Hepatocyte (in vitro differentiated cells): Measurements from ENCODE around the gene MTURN. TPM values are rescaled to one million over a fixed set of nuclear protein-coding genes. Genes with fewer than 3 reads are reported as not detected.
"Not testable (repeated sequence)": the region's sequence is repeated elsewhere in the genome, so short reads cannot be mapped to it uniquely, and the experiment has no call there.

Experiments used
- DNase-seq: peaks from one replicate; pipeline ENCODE4 v3.0.0-alpha.2; 2016; ENCODE audit warnings: low spot score
- H2AFZ ChIP-seq: fragments of 200-600 bp; sonication (generic); 2 replicates; pipeline ENCODE4 v1.6.0; 2016; ENCODE audit warnings: antibody characterized with exemption, mild to moderate bottlenecking
- H3K27ac ChIP-seq: fragments of 200-600 bp; sonication (generic); 2 replicates; pipeline ENCODE4 v1.5.1; 2016; ENCODE audit warnings: mild to moderate bottlenecking
- H3K27me3 ChIP-seq: fragments of 200-600 bp; sonication (generic); 2 replicates; pipeline ENCODE4 v1.6.1; 2016
- H3K36me3 ChIP-seq: fragments of 200-600 bp; sonication (generic); replicated peaks from 2 replicates; pipeline ENCODE4 v1.5.1; 2016; ENCODE audit warnings: low read depth; ENCODE audit not compliant: insufficient read depth
- H3K4me1 ChIP-seq: fragments of 200-600 bp; sonication (generic); 2 replicates; pipeline ENCODE4 v1.5.1; 2016; ENCODE audit warnings: mild to moderate bottlenecking, moderate library complexity; ENCODE audit not compliant: insufficient read depth
- H3K4me2 ChIP-seq: fragments of 200-600 bp; sonication (generic); 2 replicates; pipeline ENCODE4 v1.6.0; 2016
- H3K4me3 ChIP-seq: fragments of 200-600 bp; sonication (generic); 2 replicates; pipeline ENCODE4 v1.5.1; 2016; ENCODE audit warnings: mild to moderate bottlenecking
- H3K79me2 ChIP-seq: fragments of 200-600 bp; sonication (generic); 2 replicates; pipeline ENCODE4 v1.6.0; 2017; ENCODE audit warnings: mild to moderate bottlenecking
- H3K9me2 ChIP-seq: fragments of 200-600 bp; sonication (generic); replicated peaks from 2 replicates; pipeline ENCODE4 v1.6.0; 2017; ENCODE audit warnings: mild to moderate bottlenecking; ENCODE audit not compliant: insufficient read depth
- H3K9me3 ChIP-seq: fragments of 200-600 bp; sonication (generic); 2 replicates; pipeline ENCODE4 v1.5.1; 2016; ENCODE audit warnings: low read depth, mild to moderate bottlenecking
- H4K20me1 ChIP-seq: fragments of 200-600 bp; sonication (generic); 2 replicates; pipeline ENCODE4 v1.6.0; 2016; ENCODE audit warnings: mild to moderate bottlenecking; ENCODE audit not compliant: insufficient read depth, poor library complexity, severe bottlenecking
- CTCF ChIP-seq: fragments of 200-600 bp; sonication (generic); IDR thresholded peaks from 2 replicates; pipeline ENCODE4 v1.5.1; 2016; ENCODE audit warnings: antibody characterized with exemption, mild to moderate bottlenecking; ENCODE audit not compliant: poor library complexity
- EZH2 ChIP-seq: fragments of 200-600 bp; sonication (generic); IDR thresholded peaks from 2 replicates; pipeline ENCODE4 v1.6.1; 2016; ENCODE audit warnings: antibody characterized with exemption, mild to moderate bottlenecking, borderline replicate concordance
- EZH2phosphoT487 ChIP-seq: fragments of 200-600 bp; sonication (generic); IDR thresholded peaks from one replicate; pipeline ENCODE4 v1.6.1; 2018; ENCODE audit warnings: antibody characterized with exemption, mild to moderate bottlenecking, low read depth, moderate library complexity; ENCODE audit not compliant: unreplicated experiment, severe bottlenecking
- WGBS: methylation state at CpG from one replicate; pipeline ENCODE4 v1.1.6; 2016; ENCODE audit warnings: low lambda C conversion rate; ENCODE audit errors: missing lambda C conversion rate; 5-methylcytosine and 5-hydroxymethylcytosine counted together
- polyA plus RNA-seq: library from polyadenylated mRNA; unstranded; fragments of >200 nt; fragmentation: Nextera tagmentation; extraction: Ambion mirVana; gene quantifications from 2 replicates; pipeline ENCODE4 v1.2.1, GENCODE V29; 2016
- total RNA-seq: library from RNA; depleted of rRNA; stranded (reverse); fragments of >200 nt; gene quantifications from 2 replicates; pipeline ENCODE4 v1.2.3, GENCODE V29; 2014

Gene MTURN
- total and polyA plus RNA-seq, 2 experiments from 2014 or later: 4.5 to 14.5 TPM

- Histone ChIP-seq H3K4me1 (no peaks in the 10 kb centered on the region), H3K27ac (no peak overlapping the region), H3K9me3 (no peaks in the 10 kb centered on the region), H2AFZ (no peak overlapping the region), H3K4me3 (no peak overlapping the region), H3K36me3 (no peaks in the 10 kb centered on the region), H3K79me2 (no peaks in the 10 kb centered on the region), H3K9me2 (no peaks in the 10 kb centered on the region), H3K27me3 (no peaks in the 10 kb centered on the region), H3K4me2 (no peak overlapping the region), H4K20me1 (no peaks in the 10 kb centered on the region)
- TF ChIP-seq EZH2phosphoT487: no peak
- TF ChIP-seq CTCF: no peak
- TF ChIP-seq EZH2: no peak
- no peak for DNase-seq
- WGBS: 86% methylated on average over 1 of the region's 1 CpG
Measured at GRCh38 chr7:30187513-30187912, 52.7 kb downstream of the MTURN start.

- H3K4me3 ChIP-seq, H2AFZ ChIP-seq, H3K9me2 ChIP-seq, H3K36me3 ChIP-seq, H3K27ac ChIP-seq, H3K27me3 ChIP-seq, DNase-seq, H3K4me2 ChIP-seq, H3K9me3 ChIP-seq, H3K79me2 ChIP-seq, H3K4me1 ChIP-seq, H4K20me1 ChIP-seq: not testable (repeated sequence)
- WGBS: 69% methylated on average over 2 of the region's 2 CpGs
Measured at GRCh38 chr7:30188381-30188780, 53.6 kb downstream of the MTURN start.

GRCh38 chr7:30188811-30189210 lies 54.0 kb downstream of the MTURN start:
- Histone ChIP-seq H3K9me3 (no peaks in the 10 kb centered on the region), H3K4me1 (no peaks in the 10 kb centered on the region), H3K27me3 (no peaks in the 10 kb centered on the region), H2AFZ (no peak overlapping the region), H3K27ac (no peak overlapping the region), H3K9me2 (no peaks in the 10 kb centered on the region), H3K4me3 (no peak overlapping the region), H3K36me3 (no peaks in the 10 kb centered on the region), H3K4me2 (no peak overlapping the region), H3K79me2 (no peaks in the 10 kb centered on the region), H4K20me1 (no peaks in the 10 kb centered on the region)
- TF ChIP-seq EZH2 (no peak), EZH2phosphoT487 (no peak), CTCF (no peak)
- 92% methylated on average over 2 of the region's 2 CpGs for WGBS
- DNase-seq: no peak

- H3K4me2 ChIP-seq: no peak overlapping the region
- H3K27ac ChIP-seq: no peak overlapping the region
- H2AFZ ChIP-seq: no peak overlapping the region
- H3K9me3 ChIP-seq: peaks cover 4% of the 10 kb centered on the region
- H3K79me2 ChIP-seq: no peaks in the 10 kb centered on the region
- H3K27me3 ChIP-seq: no peaks in the 10 kb centered on the region
- DNase-seq: no peak
- no peaks in the 10 kb centered on the region for H3K9me2 ChIP-seq
- H3K4me1 ChIP-seq: no peaks in the 10 kb centered on the region
- WGBS: 90% methylated on average over 4 of the region's 4 CpGs
- TF ChIP-seq EZH2phosphoT487 (no peak), CTCF (no peak), EZH2 (no peak)
- H4K20me1 ChIP-seq: no peaks in the 10 kb centered on the region
- H3K36me3 ChIP-seq: no peaks in the 10 kb centered on the region
- no peak overlapping the region for H3K4me3 ChIP-seq
Measured at GRCh38 chr7:30191809-30192208, 57.0 kb downstream of the MTURN start.
